ENCODE data around the gene WARS2.

The WARS2 gene

DNA sequence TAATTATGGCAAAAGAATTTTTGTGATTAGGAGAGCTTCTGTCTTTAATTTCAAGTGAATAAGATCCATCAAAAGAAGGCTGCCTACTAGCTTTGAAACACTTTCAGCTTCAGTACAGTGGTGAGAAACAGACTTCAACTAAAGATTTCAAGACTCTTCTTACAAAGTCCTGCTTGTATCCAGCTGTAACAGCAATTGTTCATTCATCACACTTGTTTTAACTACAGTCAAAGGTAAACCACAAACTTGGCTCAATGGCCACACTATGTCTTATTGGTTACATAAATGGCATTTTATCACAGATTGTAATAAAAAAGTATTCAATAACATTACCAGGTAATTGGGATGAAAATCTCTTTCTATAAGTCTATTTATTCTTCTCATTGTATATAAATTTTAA, 59.2 kb downstream of the WARS2 start:
- no peak for DNase-seq

DNA sequence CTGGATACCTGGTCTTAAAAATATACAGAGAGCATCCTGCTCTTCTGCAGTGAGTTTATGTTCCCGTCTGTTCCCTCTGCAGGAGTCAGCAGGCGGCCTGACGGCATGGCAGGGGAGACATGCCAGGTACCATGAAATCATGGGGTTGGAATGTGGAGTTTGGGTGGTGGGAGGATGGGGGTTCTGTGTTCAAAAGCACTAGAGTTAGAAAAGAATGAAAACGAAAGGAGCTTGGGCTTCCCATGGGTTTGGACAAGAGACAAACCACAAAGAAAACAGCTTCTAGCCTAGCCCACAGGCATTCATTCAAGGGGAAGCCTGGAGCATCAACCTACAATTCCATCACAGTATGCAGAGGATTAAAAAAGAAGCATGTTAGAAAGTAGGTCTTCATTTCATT, 59.9 kb downstream of the WARS2 start:
- DNase-seq: no peak

DNA sequence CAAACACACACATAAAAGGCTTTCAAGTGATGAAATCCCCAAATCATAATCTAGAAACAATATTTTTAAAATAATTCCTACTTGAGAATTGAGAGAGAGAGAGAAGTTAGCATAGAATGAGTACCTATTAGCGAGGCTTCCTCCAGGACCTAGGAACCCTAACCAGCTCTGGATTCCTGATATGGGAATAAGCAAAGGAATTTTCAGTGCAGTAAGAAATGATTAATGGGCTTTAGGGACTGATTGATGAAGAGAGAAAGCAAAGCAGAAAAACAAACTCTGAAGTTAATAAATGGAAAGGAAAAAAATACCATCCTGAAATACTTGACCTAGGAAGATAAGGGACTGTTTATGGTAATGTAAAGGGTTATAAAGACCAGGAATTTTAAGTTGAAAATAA, 60.6 kb downstream of the WARS2 start:
- DNase-seq: no peak

DNA sequence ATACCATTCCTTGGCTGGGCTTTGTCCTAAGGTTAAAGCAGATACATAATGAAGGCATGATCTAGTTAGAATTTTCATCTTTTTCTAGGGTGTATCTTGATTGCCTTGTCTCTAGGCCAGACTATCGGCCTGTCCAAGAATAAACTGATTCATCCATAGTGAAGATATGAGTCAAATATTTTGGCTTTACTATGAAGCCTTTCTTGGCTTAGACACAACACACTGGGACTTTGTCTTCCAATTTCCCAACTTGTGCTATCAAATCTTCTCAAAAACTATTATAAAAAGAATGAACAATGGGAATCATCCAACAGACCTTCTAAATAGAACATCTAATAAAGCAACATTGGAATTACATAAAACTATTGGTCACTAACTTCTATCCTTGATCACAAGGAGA, 64.8 kb downstream of the WARS2 start:
- no peak for DNase-seq

DNA sequence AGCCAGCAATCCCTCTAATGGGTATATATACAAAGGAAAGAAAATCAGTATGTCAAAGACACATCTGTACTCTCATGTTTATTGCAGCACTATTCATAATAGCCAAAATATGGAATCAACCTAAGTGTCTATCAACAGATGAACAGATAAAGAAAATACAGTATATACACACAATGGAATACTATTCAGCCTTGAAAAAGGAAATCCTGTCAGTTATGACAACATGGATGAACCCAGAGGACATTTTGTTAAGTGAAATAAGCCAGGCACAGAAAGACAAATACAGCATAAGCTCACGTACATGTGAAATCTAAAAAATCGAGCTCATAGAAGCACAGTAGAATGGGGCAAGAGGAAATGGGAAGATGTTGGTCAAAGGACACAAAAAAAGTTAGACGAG, 69.1 kb downstream of the WARS2 start:
- no peak for DNase-seq

DNA sequence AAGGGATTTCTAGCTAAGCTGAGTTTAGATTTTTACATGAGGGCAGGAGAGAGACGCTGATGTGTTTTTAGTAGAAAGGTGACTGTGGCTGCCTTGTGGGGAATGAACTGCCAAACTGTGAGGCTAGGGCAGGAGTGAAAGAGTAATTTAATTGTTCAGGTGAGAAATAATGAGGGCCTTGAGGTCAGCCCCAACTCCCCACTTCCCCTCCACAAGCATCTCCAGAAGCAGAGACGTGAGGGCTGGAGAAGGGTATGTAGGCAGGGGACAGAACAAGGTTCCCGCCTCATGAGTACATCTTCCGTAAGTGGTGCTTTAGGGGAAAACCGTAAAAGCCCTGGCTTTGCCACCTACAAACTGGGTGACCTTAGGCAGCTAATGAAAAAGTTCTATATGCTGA, 70.8 kb downstream of the WARS2 start:
- DNase-seq: no peak

DNA sequence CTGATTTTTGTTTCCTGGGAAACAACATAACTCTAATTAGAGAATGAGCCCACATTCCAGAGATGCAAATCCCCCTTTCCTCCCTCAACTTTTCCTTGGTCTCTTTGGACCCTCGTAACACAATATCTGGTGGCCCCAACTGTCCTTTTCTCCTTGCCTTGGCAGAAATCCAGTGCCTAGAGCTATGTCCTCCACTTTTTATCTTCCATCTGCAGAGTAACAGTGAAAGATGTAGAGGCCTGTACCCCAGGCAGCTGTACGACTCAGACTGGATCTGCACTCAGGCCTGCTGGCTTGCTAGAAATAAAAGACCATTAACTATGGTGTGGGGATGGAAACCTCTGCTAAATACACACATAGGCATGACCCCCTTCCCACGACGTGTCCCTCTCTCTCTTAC, 72.0 kb downstream of the WARS2 start:
- no peak for DNase-seq

DNA sequence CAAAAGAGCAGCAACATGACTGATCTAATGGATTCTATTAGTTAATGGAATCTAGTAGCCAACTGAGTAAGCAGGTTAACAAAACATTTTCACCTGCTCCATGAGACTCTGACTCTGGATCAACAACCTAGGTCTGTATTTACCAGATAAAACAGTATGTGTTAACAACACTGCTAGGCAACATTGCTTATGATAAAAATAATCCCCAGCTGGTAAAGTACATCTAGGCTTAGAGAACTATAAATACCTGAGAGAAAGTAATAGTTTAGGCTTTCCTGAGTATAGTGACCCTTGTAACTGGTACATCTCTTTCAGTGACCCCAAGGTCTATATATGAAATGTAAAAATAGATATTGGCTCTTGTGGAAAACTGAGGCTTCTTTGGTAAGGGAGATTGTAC, 78.8 kb downstream of the WARS2 start:
- no peak for DNase-seq

DNA sequence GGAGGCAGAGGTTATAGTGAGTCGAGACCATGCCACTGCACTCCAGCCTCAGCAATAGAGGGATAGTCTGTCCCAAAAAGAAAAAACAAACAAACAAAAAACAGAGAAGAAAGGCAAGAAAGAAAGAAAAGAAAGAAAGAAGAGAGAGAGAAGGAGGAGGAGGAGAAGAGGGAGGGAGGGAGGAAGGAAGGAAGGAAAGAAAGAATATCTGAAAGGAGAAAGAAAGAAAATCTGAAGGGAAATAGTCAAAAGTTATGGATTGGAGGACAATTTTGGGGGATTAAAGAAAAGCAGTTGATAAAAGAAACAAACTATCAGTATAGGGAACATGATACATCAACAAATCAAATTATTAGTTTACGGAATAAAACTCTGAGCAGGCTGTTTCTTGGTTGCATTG, 84.9 kb downstream of the WARS2 start:
- no peak for DNase-seq

DNA sequence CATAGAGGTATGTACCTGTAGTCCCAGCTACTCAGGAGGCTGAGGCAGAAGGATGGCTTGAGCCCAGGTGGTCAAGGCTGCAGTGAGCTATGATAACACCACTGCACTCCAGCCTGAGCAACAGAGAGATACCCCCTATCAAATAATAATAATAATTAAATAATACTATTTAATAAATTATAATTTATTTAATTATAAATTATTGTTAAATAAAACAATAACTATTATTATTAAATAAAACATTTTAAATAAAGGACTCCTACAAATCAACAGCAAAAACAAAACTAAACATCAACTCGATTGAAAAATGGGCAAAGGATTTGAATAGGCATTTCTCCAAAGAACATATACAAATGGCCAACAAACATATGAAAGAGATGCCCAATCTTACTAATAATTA, 86.5 kb downstream of the WARS2 start:
- no peak for DNase-seq

DNA sequence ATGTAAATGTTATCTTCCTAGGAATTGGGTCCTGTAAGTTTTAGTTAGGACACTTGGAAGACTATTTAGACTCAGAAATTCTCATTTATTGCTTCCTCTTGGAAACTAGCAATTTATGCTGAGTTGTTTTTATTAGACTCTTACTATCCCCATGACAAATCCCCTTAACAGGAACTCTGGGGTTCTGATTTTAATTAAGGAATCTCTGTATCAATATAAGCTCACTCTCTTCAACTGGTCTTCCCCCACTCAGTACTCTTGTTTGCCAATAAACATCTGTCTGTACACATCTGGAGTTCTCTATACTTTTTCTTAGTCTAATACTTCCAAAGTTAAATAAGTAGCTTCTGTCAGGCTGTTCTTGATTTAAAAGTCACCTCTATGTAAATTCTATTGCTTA, 88.2 kb downstream of the WARS2 start:
- DNase-seq: no peak

DNA sequence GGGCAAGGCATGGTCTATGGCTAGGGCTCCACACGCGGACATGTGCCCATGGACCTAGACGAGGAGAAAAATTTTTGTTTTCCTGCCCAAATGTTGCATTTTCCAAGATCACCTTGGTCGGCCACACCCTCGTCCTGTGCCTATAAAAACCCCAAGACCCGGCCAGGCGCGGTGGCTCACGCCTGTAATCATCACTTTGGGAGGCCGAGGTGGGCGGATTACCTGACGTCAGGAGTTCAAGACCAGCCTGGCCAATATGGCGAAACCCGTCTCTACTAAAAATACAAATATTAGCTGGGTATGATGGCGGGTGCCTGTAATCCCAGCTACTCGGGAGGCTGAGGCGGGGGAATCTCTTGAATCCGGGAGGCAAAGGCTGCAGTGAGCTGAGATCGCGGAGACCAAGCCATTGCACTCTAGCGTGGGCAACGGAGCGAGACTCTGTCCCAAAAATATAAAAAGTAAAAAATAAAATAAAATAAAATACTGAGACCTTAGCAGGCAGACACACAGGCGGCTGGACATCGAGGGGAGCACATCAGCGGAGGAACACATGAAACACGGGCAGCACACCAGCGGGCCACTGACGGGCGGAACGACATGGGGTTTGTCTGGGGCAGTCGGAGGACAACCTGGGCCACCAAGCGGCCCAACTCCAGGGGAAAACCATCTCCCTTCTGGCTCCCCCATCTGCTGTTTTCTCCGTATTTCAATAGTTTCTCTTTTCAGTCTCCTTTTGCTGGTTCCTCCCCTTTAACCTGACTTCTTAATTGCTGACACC, 91.6 kb downstream of the WARS2 start:
- DNase-seq: no peak

DNA sequence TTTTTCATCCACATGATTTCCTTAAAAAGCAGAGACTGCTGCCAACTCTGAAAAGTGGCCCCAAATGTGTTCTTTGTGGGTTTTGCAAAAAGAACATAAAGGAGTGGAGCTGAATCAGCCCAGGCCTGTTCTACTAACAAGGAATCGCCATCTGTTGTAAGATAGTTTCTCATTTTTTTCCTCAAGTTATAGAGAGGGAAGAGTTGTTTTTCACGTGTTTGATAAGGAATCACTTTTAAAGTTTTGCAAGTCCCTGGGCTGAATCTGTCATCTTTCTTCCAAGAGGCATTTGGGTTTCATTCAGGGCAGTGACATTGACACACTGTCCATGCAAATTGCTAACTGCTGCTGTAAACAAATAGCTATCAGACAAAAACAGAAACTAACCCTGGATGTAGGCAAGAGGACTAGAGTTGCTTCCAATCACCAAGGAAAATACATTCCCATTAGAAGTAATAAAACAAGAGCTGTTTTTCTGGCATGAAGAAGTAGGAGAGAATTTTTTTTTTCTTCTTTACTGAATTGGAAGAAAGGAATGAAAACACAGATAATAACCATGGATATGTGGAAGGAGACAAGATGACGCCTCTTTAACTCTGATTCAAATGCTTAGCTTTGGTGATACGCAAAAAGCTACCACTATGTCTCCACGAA, 93.5 kb downstream of the WARS2 start:
- no peak for DNase-seq

DNA sequence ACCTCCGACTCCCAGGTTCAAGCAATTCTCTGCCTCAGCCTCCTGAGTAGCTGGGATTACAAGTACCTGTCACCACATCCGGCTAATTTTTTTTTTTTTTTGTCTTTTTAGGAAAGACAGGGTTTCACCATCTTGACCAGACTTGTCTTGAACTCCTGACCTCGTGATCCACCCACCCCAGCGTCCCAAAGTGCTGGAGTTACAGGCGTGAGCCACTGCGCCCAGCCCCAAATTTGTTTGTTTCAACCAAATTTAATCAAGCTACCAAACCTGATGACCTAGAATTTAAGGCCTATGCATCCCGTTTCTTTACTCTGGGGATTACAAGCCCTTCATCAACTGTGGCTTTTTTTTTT, 94.0 kb downstream of the WARS2 start:
- DNase-seq: no peak

DNA sequence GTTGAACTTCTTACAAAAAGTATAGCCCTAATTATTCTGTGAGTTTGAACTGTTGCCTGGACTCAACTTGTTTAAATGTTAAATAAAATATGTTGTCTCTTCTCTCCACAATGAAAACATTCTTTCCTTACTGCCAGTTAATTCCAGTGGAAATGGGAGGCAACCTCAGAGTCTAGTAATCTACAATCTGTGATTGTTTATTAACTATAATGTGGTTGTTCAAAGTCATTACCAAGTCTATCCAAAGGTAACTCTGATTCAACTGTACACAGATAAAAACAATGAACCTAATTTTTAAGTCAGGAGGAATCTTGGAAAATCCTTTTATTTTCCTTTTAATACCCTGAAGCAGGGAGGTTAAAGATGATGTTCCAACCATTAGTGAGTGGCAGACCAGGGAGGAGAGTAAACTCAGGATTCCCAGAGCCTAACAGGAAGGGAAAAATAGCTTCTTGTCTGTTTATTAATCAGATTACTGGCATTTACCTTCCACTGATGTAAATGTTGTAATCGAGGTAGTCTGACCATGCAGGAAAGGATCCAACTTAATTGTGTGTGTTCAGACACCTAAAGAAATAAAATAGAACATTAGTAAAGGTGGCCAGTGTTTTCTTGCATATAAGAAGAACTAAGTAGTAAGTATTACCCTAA, 95.2 kb downstream of the WARS2 start:
- DNase-seq: no peak

DNA sequence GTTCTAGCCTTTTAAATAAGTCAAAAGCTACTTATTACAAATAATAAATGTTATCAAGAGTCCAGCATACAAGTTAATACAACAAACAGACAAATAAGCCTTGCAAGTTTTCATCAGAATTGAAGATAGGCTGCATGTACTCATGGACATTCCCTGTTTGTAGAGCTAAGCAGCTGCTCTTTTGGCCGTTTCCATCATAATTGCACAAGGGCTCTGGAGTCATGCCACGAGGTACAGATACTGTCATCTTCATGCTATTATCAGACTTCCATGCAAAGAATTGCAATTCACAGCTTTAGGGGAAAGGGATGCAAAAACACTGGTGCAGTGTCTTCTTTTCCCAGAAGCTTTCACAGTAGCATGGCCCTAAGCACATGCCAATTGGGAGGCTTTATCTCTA, 99.5 kb downstream of the WARS2 start:
- no peak for DNase-seq

DNA sequence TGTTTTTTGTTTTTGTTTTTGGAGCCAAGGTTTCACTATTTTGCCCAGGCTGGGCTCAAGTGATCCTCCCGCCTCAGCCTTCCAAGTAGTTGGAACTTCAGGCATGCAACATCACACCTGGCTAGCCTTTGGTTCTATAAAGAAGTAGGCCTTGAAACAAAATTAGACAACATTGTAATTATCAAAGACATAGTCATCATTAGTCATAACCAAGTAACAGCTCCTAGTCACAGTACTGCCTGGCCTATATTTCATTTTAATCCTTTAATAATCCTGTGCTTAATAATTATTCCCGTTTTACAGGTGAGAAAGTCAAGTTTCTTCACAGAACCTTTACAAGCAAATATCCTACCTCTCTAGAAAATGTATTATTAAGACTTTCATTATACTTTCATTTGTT, 100.0 kb downstream of the WARS2 start:
- DNase-seq: no peak

DNA sequence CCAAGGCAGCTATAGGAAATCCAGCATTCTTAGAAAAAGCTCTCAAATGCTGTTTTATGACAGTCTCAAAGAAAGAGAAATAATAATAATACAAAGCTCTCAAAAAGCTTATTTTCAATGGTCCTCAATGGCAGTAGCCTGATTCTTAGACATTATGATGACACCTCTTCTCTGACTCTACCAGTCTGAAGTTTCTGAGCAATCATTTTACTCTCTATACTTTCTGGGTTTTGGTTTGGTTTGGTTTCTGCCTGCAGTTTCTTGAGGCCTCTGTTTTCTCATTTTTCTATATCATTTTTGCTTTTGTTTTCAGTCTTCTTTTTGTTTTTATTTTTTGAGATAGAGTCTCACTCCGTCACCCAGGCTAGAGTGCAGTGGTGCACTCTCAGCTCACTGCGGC, 102.1 kb downstream of the WARS2 start:
- DNase-seq: no peak

DNA sequence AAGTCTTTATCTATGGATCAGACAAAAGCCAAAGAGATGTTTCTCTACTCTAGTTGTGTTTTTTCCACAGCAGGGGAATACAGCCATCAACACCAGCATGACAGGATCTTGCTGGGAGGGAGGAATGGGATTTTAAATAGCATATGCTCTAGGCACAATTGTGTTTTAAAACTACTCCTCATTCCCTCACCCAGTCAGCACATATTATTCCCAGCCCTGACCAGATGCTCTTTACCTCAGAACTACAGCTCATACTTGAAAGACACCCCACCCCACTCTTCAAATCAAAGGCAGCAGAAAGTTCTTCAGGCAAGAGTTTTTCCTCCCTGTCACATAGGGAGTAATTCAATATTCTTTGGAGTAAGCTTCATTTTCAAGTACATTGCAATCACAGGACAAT, 106.1 kb downstream of the WARS2 start:
- DNase-seq: no peak

DNA sequence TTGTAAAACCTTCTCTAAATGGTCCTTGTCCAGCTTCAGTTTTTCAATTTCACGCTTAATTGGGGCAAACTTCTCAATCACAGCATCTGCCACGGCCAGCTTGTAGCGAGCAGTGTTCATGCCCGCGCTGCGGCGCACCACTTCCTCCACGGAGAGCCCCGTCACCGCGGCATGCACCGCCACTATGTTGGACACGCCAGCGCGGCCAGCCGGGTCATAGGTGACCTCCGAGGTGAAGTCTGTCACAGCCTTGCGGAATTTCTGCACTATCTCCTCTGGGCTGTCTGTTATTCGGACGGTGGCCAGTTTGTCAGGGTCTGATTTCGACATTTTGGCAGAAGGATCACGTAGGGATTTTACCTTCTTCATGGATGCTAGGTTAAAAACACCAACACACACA, 107.5 kb downstream of the WARS2 start:
- no peak for DNase-seq

DNA sequence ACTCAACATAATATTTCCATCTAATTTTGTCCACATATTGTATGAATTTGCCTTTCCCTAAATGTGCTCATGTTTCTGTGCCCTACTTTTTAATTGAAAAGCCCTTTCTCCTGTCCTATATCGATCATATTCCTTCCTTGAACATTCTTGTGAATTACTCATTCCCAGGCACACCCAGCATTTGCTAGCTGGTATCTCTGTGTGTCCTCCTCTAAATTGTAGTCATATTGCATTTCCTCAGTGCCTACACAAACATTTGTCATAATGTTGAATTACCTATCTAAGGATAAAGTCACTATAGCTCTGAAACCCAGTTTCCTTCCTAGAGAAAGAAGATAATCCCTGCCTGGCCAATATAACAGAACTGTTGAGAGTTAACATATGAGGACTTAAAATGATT, 112.7 kb downstream of the WARS2 start:
- no peak for DNase-seq

DNA sequence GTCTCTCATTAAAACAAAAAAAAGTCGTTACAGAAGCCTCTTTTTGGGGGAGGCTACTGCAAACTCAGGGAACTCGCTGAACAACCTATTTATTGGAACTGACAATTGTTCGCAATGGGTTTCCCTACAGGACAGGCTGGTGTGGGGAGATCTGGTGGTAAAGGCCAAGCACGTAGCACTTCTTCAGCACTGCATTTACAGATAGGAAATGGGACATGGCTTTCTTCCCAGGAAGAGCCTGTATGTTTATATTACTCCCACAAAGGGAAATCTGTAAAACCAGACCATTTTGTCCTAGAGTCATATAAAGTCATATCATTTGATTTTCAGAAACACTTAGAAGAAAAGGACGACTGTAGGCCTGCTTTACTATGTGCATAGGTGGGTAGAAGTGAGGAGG, 113.5 kb downstream of the WARS2 start:
- no peak for DNase-seq

DNA sequence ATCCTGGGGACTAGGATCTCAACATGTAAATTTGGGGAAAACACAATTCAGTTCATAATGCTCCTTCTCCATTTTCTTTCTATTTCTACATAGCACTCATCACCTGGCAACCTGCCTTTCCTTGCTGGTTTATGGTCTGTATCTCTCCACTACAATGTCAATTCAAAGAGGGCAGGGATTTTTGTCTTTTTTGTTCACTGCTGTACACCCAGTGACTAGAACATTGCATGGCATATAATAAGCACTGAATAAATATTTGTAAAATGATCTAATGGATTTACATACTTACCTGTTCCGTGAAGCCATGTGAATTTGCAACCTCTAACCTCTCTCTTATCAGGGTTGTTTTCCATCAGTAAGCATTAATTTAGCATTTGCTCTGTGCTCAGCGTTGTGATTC, 124.9 kb downstream of the WARS2 start:
- DNase-seq: no peak

DNA sequence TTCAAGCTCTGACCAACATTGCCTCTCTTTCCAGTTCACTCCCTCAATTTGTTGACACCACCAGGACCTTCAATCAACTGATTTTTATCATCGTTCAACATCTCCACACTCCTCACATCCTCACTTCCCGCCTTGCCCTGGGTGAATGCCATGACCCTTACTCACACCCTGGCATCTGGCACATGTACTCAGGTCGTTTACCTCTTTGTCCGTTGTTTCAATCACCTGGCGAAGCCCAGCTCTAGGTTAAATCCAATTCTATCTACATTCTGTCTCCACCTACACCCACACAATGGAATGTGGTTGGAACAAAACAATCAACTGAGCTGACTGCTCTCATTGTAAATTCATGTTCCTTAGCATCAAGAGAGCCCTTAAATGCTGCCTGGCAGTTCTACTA, 128.1 kb downstream of the WARS2 start:
- DNase-seq: no peak

DNA sequence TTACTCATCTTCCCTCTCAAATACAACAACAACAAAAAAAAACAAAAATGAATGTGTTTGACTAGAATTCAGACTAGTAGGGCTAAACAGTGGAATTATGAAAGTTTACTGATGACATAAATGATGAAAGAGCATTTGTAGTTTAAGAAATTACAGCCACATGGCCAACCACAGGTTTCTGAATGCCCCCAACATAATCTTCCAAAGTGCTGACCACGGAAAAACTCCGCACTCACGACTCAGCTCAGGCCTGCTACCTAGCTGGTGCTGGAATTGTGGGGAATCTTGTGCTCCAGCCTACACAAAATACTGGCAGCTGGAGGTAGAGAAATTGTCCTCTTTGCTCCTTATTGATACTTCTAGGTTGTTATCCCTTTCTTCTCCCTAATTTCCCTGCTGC, 128.7 kb downstream of the WARS2 start:
- DNase-seq: no peak

All from suppressor macrophage treated with lipopolysaccharide for 4 hours (primary cell).